ENCODE measurements around the gene LRRC42.

The LRRC42 gene

DNA sequence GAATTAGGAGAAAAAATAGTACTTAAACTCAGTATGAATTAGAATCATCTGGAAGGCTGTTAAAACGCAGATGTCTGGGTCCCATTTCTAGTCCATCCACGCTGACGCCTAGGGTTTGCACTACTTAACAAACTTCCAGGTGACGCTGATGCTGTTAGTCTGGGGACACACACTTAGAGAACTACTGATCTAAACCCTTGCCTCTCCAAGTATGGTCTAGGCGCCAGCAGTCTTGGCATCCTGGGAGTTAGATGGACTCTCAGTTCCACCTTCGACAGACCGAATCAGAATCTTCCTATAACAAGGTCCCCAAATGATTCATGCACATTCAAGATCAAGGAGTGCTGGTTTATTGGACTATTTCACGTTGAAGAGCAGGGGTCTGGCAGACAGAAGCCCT is 40.6 kb upstream of the LRRC42 start:
- TF ChIP-seq CTCF (IDR thresholded peaks at IDR 0.05; ENCODE audit: control extremely low read depth, extremely low read depth, low read depth, missing control alignments), result no peak
- POLR2A ChIA-PET, result no interaction called here
- CTCF ChIA-PET, result no interaction called here
- DNase-seq (ENCODE audit: extremely low spot score), result no peak

GRCh38 chr1:53906121-53906520 is 40.0 kb upstream of the LRRC42 start:
- ChIA-PET POLR2A (no interaction called here), CTCF (interaction anchor here (0.9 kb wide), 1 partner anchor 39 kb away, joined by 3 read pairs; the partner anchor contains the start of gene IFT25)
- TF ChIP-seq CTCF (IDR thresholded peaks at IDR 0.05; ENCODE audit: control extremely low read depth, extremely low read depth, low read depth, missing control alignments), result no peak
- DNase-seq (ENCODE audit: extremely low spot score), result no peak

- ChIA-PET CTCF (interaction anchor here (2.3 to 4.0 kb wide), 2 partner anchors 10 to 50 kb away, joined by 7 to 21 read pairs; no protein-coding TSS in a partner anchor), POLR2A (no interaction called here)
- no peak for DNase-seq (ENCODE audit: extremely low spot score)
- no peak for TF ChIP-seq CTCF (IDR thresholded peaks at IDR 0.05; ENCODE audit: control extremely low read depth, extremely low read depth, low read depth, missing control alignments)
These were observed 36.2 kb upstream of the LRRC42 start for GRCh38 chr1:53909946-53910345.

DNA sequence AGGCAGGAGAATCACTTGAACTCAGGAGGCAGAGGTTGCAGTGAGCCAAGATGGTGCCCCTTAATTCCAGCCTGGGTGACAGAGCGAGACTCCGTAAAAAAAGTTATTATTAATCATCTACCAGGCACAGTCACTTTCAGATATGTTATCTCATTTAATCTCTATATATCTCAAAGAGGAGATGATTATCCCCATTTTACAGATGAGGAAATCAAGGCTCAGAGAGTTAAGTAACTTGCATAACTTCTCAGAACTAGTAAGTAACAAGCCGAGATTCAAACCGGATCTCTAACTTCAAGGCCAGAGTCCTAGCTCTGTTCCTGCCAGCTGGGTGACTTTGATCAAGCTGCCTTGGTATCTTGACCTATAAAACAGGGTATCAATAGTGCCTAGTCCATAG is 34.7 kb upstream of the LRRC42 start:
- TF ChIP-seq CTCF (IDR thresholded peaks at IDR 0.05; ENCODE audit: control extremely low read depth, extremely low read depth, low read depth, missing control alignments), result no peak
- no peak for DNase-seq (ENCODE audit: extremely low spot score)
- ChIA-PET CTCF (interaction anchor here (1.9 to 4.0 kb wide), 6 partner anchors 11 to 49 kb away, joined by 4 to 21 read pairs (median 6); partner anchors contain the start of genes DIO1 and YIPF1), POLR2A (no interaction called here)

- DNase-seq (ENCODE audit: extremely low spot score), result no peak
- CTCF ChIA-PET, result interaction anchor here (1.0 to 4.0 kb wide), 10 partner anchors 9 to 53 kb away, joined by 3 to 21 read pairs (median 5); partner anchors contain the start of gene YIPF1
- TF ChIP-seq CTCF (IDR thresholded peaks at IDR 0.05; ENCODE audit: control extremely low read depth, extremely low read depth, low read depth, missing control alignments), result no peak
- POLR2A ChIA-PET, result no interaction called here
These were observed 32.7 kb upstream of the LRRC42 start for GRCh38 chr1:53913352-53914033.

- DNase-seq (ENCODE audit: extremely low spot score), result no peak
- POLR2A ChIA-PET, result no interaction called here
- CTCF ChIA-PET, result interaction anchor here (1.4 to 2.6 kb wide), 2 partner anchors 9 to 41 kb away, joined by 4 to 8 read pairs; no protein-coding TSS in a partner anchor
- TF ChIP-seq CTCF (IDR thresholded peaks at IDR 0.05; ENCODE audit: control extremely low read depth, extremely low read depth, low read depth, missing control alignments), result no peak
These were observed 27.8 kb upstream of the LRRC42 start for GRCh38 chr1:53918343-53918742.
